T-helper 1 cell treated with Interleukin-12 subunit alpha and Interleukin-12 subunit beta and Interleukin-4 antibody, amounts not matched to agents 30 ng/mL and 1 ng/mL, for 36 hours (primary cell): ENCODE measurements around the gene TMEM82. TPM values are rescaled to one million over a fixed set of nuclear protein-coding genes. Genes with fewer than 3 reads are reported as not detected.

Experiments used
- intact Hi-C: fragments of 100-400 bp; cut with micrococcal nuclease; formaldehyde crosslinking; loops from one replicate; pipeline ENCODE4 v1.15.1; 2024
- total RNA-seq: library from RNA; stranded (reverse); gene quantifications from 2 replicates; pipeline ENCODE4 v1.2.3, GENCODE V29; 2022

TMEM82 gene
- total RNA-seq = not detected in 2 replicates

- intact Hi-C loops = no loop called here
Observed at GRCh38 chr1:15742339-15742801, at the start of gene TMEM82. Gene TMEM82 (plus strand): TSS chr1:15742499. CDS start chr1:15742560, 61 bp downstream.

- intact Hi-C loops = loop anchor here (10.0 kb wide), 1 partner anchor 279 kb away; no protein-coding TSS in a partner anchor
Observed at GRCh38 chr1:15693371-15693770, 48.9 kb upstream of the TMEM82 start.

GRCh38 chr1:15696956-15697521 lies 45.3 kb upstream of the TMEM82 start:
- intact Hi-C loops = loop anchor here (1.0 to 10.0 kb wide), 5 partner anchors 12 to 282 kb away; partner anchors contain the start of gene SPEN

DNA sequence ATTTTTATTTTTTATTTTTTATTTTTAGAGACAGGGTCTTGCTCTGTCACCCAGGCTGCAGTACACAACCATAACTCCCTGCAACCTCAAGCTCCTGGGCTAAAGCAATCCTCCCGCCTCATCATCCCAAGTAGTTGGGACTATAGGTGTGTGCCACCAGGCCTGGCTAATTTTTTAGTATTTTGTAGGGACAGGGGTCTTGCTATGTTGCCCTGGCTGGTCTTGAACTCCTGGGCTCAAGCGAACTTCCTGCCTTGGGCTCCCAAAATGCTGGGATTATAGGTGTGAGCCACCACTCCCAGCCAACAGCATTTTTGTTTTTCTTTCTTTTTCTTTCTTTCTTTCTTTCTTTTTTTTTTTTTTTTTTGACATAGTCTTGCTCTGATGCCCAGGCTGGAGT lies 44.1 kb upstream of the TMEM82 start:
- intact Hi-C loops = loop anchor here (5.0 to 10.0 kb wide), 2 partner anchors 149 to 283 kb away; partner anchors contain the start of gene SPEN

GRCh38 chr1:15699321-15699720 lies 43.0 kb upstream of the TMEM82 start:
- intact Hi-C loops = loop anchor here (5.0 to 10.0 kb wide), 2 partner anchors 148 to 285 kb away; partner anchors contain the start of gene SPEN

- intact Hi-C loops = no loop called here
Observed at GRCh38 chr1:15700508-15700907, 41.8 kb upstream of the TMEM82 start.

DNA sequence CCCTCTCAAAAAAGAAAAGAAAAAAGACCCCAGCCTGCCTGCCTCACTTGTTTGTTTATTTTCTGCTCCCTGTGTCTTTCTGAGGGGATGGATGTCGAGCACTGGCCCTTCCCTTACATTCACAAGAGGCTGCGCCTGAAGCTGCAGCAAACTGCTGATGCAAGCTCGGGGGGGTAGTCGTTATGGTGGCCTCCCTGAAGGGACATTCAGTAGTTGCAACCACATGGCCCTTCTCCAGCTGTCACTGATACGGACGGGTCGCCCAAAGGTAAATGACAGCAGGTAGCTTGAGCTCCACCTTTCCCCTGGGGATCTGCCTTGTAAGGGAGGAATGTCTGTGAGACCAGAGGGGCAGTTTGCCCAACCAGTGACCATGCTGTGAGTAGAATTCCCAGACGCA lies 40.5 kb upstream of the TMEM82 start:
- intact Hi-C loops = no loop called here

DNA sequence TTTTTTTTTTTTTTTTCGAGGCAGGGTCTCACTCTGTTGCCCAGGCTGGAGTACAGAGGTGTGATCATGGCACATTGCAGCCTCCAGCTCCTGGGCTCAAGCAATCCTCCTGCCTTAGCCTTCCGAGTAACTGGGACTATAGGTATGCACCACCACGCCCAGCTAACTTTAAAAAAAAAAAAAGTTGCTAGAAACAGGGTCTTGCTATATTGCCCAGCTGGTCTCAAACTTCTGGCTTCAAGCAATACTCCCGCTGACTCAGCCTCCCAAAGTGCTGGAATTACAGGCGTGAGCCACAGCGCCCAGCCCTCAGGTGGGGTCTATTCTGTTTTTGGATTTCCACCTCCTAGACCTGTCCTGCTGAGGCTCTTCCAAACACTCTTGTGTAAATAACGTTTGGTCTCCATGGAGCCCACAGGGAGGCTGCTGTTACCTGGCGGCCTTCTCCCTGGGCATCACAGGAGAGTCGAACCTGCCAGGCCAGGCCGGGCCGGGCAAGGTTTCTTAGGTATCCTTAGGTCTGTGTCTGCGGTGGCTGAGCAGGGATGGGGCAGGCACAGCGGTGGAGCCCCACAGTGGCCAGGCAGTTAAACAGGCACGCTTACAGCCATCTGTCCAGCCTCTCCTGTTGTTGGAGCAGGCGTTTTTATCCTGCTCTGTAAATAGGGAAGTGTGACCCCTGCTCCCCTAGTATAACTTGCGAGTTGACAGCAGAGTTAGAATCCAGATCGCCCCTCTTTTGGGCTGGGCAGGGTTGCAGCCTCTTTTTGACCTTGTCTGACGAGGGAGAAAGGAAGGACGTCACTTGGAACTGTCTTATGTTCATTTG lies 39.4 kb upstream of the TMEM82 start:
- intact Hi-C loops = no loop called here

DNA sequence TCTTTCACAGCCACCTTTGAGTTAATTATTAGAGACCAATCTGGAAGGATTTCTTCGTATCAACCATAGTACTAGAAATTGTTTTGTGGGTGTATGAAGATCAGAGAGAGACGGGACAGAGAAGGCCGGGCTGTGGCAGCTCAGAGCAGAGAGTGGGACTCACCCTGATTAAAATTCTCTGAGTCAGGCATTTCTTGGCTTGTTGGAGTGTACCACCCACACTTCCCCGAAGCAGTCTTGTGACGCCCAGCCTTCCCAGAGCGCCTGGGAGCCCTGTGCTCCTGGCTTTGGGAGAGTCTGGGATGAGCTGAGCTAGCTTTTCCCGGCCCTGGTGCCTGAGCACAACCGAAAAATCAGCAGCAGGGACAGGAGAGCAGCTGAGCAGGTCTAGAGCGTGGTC lies 38.7 kb upstream of the TMEM82 start:
- intact Hi-C loops = no loop called here

GRCh38 chr1:15704526-15705183 lies 37.6 kb upstream of the TMEM82 start:
- intact Hi-C loops = no loop called here

- intact Hi-C loops = no loop called here
Observed at GRCh38 chr1:15705184-15705566, 37.1 kb upstream of the TMEM82 start.

DNA sequence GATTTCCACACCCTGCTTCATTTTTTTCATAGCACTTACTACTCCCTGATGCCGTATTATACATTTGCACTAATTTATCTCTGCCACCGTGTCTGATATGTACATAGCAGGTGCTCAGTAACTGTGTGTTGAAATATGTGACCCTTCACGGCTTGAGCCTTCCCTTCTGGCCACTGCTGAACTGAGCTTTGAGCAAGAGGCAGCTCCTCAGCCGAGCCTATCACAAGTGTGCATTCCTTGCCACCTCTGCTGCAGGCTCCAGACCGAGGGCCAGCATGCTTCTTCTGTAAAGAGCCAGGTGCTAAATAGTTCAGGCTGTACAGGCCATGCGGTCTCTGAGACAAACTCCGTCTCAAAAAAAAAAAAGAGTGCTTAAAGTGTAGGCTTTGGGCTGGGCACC lies 35.5 kb upstream of the TMEM82 start:
- intact Hi-C loops = no loop called here

DNA sequence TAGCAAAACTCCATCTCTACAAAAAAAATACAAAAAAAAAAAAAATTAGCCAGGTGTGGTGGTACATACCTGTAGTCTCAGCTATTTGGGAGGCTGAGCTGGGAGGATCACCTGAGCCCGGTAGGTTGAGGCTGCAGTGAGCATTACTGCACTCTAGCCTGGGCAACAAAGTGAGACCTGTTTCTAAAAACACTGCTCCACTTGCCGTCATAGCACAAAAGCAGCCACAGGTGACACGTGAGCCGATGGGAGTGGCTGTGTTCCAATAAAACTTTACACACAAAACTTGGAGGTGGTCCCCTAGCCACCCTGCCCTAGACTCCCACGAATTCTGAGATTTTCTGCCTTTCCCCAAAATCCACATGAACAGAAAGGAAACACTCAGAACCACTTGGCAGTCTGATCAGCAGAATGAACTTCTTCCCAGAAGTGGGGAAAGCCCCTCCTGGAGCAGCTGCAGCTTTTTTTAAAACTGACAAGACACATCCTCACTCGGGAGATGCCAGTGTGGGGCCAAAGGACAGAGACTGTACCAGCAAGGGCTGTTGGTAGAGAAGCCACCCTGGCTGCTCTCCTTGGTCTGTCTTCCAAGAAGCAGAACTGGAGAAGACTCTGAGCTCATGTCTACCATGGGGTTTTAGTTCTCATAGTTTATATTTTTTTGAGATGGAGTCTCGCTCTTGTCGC lies 34.9 kb upstream of the TMEM82 start:
- intact Hi-C loops = no loop called here

DNA sequence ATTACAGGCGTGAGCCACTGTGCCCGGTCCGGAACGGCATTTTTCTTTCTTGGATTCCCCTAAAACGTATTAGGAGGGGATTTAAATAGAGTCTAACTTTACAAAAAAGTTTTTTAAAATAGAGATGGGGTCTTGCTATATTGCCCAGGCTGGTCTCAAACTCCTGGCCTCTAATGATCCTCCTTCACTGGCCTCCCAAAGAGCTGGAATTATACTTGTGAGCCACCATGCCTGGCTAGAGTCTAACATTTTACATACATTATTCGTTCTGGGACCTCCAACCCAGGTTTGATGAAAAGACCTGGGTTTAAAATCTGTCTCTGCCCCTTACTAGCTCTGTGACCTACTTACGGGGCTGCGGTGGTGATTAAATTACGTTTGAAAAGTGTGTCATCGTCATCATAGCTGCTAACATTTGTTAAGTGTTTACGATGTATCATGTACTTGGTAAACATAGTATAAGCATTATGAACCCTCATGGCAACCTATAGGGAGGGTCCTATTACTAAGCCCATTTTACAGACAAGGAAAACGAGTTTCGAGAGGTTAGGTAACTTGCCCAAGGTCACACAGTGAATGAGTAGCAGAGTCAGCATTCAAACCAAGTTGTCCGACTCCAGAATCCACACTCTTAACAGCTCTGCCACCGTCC lies 33.7 kb upstream of the TMEM82 start:
- intact Hi-C loops = no loop called here

GRCh38 chr1:15709226-15709625 lies 33.1 kb upstream of the TMEM82 start:
- intact Hi-C loops = no loop called here

DNA sequence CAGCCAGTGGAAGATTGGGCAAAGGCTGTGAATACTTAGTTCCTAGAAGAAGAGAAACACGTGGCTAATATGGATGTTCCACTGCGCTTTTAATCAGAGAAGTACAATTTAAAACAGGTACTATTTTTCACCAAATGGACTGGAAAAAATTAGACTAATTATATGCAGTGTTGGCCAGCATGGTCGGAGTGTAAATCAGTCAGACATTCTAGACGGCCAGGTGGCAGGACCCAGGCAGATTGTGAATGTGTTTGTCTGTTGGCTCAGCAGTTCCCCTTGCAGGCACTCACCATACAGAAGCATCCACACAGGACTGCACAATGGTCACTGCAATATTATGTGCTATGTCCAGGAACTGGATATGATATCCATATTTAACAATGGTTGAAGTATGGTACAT lies 30.1 kb upstream of the TMEM82 start:
- intact Hi-C loops = no loop called here

DNA sequence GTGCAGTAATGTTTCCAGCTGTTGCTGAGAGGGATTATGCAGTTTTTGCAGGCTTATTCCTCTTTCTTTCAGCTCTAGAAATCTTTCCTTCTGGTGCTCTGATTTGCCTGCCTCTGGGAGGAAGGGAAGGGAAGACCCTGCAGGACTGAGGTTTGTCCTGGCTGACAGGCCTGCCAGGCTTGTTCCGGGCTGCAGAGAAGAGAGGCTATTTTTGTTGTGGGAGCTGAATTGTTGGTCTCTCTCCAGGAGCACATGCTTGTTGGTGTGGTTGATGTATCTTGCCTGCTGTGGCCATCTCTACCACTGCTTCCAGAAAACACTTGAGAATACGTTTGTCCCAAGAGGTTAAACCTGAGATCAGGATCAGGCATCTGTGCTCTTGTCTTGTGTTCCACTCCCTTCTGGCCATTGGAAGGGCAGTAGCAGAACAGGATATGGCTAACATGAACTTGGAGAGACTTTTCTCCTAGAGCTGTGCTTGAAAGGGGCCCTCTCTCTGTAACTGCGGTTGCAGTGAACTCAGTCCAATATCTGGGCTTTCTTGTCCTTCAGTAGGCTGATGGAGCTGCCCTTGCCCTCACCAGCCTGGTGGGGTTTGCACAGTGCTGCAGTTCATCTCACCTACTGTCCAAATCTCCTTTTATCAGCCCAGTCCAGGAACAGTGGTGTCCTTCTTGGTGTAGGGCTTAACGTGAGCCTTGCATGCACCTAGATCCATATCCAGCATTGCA lies 27.7 kb upstream of the TMEM82 start:
- intact Hi-C loops = no loop called here

DNA sequence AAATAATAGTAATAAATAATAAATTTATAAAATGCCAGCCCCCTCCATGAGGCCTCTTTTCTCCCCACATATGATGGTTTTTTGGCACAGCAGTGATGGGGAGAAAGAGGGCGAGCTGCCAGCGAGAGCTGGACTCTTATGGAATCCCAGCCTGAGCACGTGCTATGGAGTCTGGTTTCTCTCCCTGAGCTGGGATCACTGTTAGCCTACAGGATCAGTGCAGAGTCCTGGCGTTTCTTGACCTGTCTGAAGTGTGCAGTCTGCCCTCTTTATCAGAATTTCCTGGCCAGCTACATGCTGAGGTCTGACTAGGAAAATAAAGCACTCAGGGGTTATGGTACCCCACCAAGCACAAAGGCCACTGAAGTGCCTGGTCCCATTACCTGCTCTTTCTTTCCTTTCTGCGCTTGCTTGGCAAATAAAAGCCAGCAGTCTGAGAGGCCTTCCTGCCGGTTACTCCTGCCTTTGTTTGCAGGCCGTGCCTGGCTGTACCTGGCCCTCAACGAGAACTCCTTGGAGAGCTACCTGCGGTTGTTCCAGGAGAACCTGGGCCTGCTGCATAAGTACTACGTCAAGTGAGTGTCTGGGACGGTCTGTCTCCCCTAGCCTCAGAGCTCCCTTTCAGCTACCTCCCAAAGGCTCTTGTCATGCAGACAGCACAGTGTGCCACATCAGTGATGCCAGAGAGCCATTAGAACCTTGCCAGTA lies 24.7 kb upstream of the TMEM82 start:
- intact Hi-C loops = no loop called here

GRCh38 chr1:15718199-15718601 lies 24.1 kb upstream of the TMEM82 start:
- intact Hi-C loops = no loop called here
